Activated B cell treated with CpG ODN at 0.5 μM for 24 hours (primary cell): ENCODE data around the gene CHN2. TPM values are rescaled to one million over a fixed set of nuclear protein-coding genes. Genes with fewer than 3 reads are reported as not detected.

Source experiments
- ATAC-seq: fragments of 200-7000 bp; cut with Tn5 transposase; one replicate; pipeline ENCODE4 v1.10.0; 2021; ENCODE audit warnings: low read depth, mild to moderate bottlenecking, moderate library complexity
- CTCF ChIA-PET: fragments of 350-600 bp; sonication (Branson Sonifier 250); formaldehyde crosslinking; loops from one replicate; lab custom pipeline; 2021; ENCODE audit warnings: antibody characterized with exemption; lab: Charles Lee
- POLR2A ChIA-PET: fragments of 350-600 bp; sonication (Branson Sonifier 250); formaldehyde crosslinking; loops from one replicate; lab custom pipeline; 2021; ENCODE audit warnings: antibody characterized with exemption; lab: Charles Lee
- DNase-seq: peaks from one replicate; pipeline ENCODE4 v3.0.0; 2022
- H3K27ac Mint-ChIP-seq: one replicate; pipeline ENCODE4 v1.8.0; 2020; ENCODE audit warnings: mixed read lengths
- H3K27me3 Mint-ChIP-seq: one replicate; pipeline ENCODE4 v1.8.0; 2021; ENCODE audit warnings: mixed read lengths
- H3K36me3 Mint-ChIP-seq: one replicate; pipeline ENCODE4 v1.8.0; 2021; ENCODE audit warnings: low read depth, mixed read lengths
- H3K4me1 Mint-ChIP-seq: one replicate; pipeline ENCODE4 v1.8.0; 2021; ENCODE audit warnings: mixed read lengths
- H3K4me3 Mint-ChIP-seq: one replicate; pipeline ENCODE4 v1.8.0; 2020; ENCODE audit warnings: mild to moderate bottlenecking, mixed read lengths
- H3K9me3 Mint-ChIP-seq: one replicate; pipeline ENCODE4 v1.8.0; 2020; ENCODE audit warnings: mixed read lengths
- CTCF ChIP-seq: fragments of 200-600 bp; IDR thresholded peaks from one replicate; pipeline ENCODE4 v1.8.0; 2022; ENCODE audit warnings: antibody characterized with exemption, mild to moderate bottlenecking
- intact Hi-C: fragments of 100-400 bp; cut with micrococcal nuclease; formaldehyde crosslinking; loops from one replicate; pipeline ENCODE4 v1.15.1; 2024
- total RNA-seq: library from RNA; stranded (reverse); gene quantifications from 2 replicates; pipeline ENCODE4 v1.2.3, GENCODE V29; 2022

Gene CHN2
- total RNA-seq, result 1.1 and 1.8 TPM in 2 replicates

DNA sequence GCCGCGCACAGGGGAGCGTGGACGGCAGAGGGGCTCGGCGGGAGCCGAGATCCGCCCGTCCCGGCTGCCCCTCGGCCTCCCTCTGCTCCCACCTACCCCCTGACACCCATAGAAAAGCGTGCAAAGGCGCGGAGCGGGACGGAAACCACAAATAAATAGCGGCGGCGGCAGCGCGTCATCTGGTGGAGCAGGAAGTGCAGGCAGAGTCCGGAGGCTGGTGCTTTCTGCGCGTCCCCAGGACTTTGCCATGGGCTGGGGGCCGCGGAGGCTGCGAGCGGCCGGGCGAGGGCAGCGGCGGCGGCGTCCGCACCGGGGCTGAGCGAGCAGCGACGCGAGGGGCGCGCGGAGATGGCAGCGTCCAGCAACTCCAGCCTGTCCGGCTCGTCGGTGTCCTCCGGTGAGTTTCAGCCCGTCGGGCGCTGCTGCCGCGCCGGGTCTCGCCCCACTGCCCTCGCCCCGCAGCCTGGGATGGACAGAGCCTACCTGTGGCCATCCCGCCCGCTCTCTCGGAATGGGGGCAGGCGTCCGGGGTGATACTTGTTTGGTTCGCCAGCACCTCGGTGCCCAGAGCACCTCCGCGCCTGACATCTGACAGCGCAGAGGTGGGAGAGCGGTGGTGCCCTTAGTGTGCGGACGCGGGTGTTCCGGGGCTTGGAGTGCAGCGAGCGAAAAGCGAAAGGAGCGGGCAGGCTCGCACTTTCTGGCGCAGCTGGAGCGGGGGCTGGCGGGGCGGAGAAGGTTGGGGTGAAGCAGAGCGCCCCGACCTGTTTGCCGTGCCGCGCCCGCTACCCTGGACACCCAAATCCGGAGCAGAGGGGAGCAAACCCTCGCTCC is at the start of gene CHN2:
Gene CHN2, plus strand, starts transcription at position 182 of the 834 bp plus-strand sequence.
- Mint-ChIP-seq H3K36me3 (no peaks in the 10 kb centered on the region), H3K27me3 (peaks cover 42% of the 10 kb centered on the region), H3K27ac (no peak within 1 kb of the TSS), H3K4me1 (peaks cover 21% of the 10 kb centered on the region), H3K9me3 (no peaks in the 10 kb centered on the region), H3K4me3 (peak within 1 kb of the TSS; percentile 79)
- TF ChIP-seq CTCF, result no peak
- CTCF ChIA-PET, result no interaction called here
- peak; percentile 26 for DNase-seq
- peak; percentile 69 for ATAC-seq
- POLR2A ChIA-PET, result no interaction called here
- intact Hi-C loops, result no loop called here

- CTCF ChIA-PET, result no interaction called here
- no peak for ATAC-seq
- H3K27ac Mint-ChIP-seq, result no peak overlapping the region
- H3K27me3 Mint-ChIP-seq, result peaks cover 52% of the 10 kb centered on the region
- no peak for DNase-seq
- TF ChIP-seq CTCF, result no peak
- no peak overlapping the region for H3K4me3 Mint-ChIP-seq
- no peaks in the 10 kb centered on the region for H3K9me3 Mint-ChIP-seq
- no peaks in the 10 kb centered on the region for H3K36me3 Mint-ChIP-seq
- POLR2A ChIA-PET, result no interaction called here
- intact Hi-C loops, result no loop called here
- peaks cover 8% of the 10 kb centered on the region for H3K4me1 Mint-ChIP-seq
Observed at GRCh38 chr7:29145553-29146056, 49.0 kb upstream of the CHN2 start.

GRCh38 chr7:29146057-29146706 is 48.4 kb upstream of the CHN2 start, which contains the start of gene CPVL:
TSS of gene CPVL (minus strand) at chr7:29146537. CDS start at chr7:29121061, 25,476 bp downstream.
- ChIA-PET CTCF (no interaction called here), POLR2A (no interaction called here)
- Mint-ChIP-seq H3K27me3 (peaks cover 53% of the 10 kb centered on the region), H3K27ac (no peak within 1 kb of the TSS), H3K36me3 (no peaks in the 10 kb centered on the region), H3K9me3 (no peaks in the 10 kb centered on the region), H3K4me1 (peaks cover 8% of the 10 kb centered on the region), H3K4me3 (no peak within 1 kb of the TSS)
- ATAC-seq (no peak), DNase-seq (no peak)
- TF ChIP-seq CTCF, result no peak
- intact Hi-C loops, result no loop called here

GRCh38 chr7:29146888-29147609 is 47.5 kb upstream of the CHN2 start:
- Mint-ChIP-seq H3K27me3 (peaks cover 53% of the 10 kb centered on the region), H3K4me1 (peaks cover 8% of the 10 kb centered on the region), H3K36me3 (no peaks in the 10 kb centered on the region), H3K4me3 (no peak overlapping the region), H3K27ac (no peak overlapping the region), H3K9me3 (no peaks in the 10 kb centered on the region)
- no peak for TF ChIP-seq CTCF
- ATAC-seq, result no peak
- intact Hi-C loops, result no loop called here
- ChIA-PET CTCF (no interaction called here), POLR2A (no interaction called here)
- DNase-seq, result no peak
